ENCODE measurements around the gene ILK. TPM values are rescaled to one million over a fixed set of nuclear protein-coding genes. Genes with fewer than 3 reads are reported as not detected.

ILK gene
- total and polyA plus RNA-seq, 2 donors (not counting 3 experiments of a cell fraction or from before 2014, with no cell fraction given): 221 to 296 TPM

DNA sequence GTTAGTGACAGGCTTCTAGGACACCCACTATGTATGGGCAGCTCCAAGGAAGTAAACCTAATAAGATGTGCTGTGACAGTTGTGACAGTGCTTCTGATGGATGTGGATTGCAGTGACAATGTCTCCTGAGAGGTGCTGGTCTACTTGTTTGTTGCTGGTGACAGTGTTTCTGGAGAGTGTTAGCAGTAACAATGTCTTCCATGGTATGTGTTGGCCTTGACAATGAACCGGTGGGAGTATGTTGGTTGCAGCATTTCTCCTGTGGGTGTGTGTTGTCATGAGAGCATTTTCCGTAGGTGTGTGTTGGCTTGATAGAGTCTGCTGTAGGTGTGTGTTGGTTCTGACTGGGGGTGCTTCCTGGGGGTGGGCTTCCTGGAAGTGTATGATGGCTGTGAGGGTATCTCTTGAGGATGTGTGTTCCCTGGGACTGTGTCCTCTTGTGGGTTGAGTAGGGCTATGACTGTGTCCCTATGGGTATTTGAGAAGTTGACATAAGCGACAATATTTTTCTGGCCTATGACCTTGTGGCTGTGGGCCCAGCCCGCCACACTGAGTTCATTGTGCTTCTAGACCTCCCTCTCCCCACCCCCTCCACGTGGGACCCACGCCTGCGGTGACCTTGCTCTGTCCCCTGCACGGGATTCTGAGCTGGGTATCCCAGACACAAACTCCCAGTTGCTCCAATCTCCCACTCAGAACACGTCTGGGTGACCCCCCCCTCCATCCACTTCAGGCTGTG is 50.9 kb downstream of the ILK start:
- peak overlapping the region; percentile 51 for H3K4me2 ChIP-seq (ENCODE audit: insufficient read depth, low read length)
- H3K9ac ChIP-seq (replicated peaks; ENCODE audit: extremely low read depth, insufficient read depth, low read length): peak overlapping the region; percentile 33
- no peak overlapping the region for H3K27ac ChIP-seq (ENCODE audit: insufficient read depth, low read depth, low read length)
- peaks cover 2% of the 10 kb centered on the region for H3K79me2 ChIP-seq (ENCODE audit: control insufficient read depth, insufficient read depth, low read length)
- intact Hi-C loops (cut with micrococcal nuclease) (loop anchor here (1.0 kb wide), 1 partner anchor 8 kb away; no protein-coding TSS in a partner anchor), dilution Hi-C loops (cut with MboI; ENCODE audit: extremely low pct_ligation_motif_present, low sequenced_read_pairs) (no loop called here)
- H3K9me3 ChIP-seq (replicated peaks; ENCODE audit: control insufficient read depth, insufficient read depth, low read length): no peaks in the 10 kb centered on the region
- no peaks in the 10 kb centered on the region for H3K9me1 ChIP-seq (replicated peaks; ENCODE audit: control insufficient read depth, extremely low read depth, insufficient read depth, low read length)
- peaks cover 15% of the 10 kb centered on the region for H3K4me1 ChIP-seq (ENCODE audit: control insufficient read depth, extremely low read depth, insufficient read depth, low read length)
- TF ChIP-seq GATA2 (IDR thresholded peaks at IDR 0.05; ENCODE audit: insufficient read depth, insufficient read length, low read depth, low read length) (no peak), MYC (IDR thresholded peaks at IDR 0.05; ENCODE audit: low read depth, low read length) (no peak), FOS (IDR thresholded peaks at IDR 0.05; ENCODE audit: borderline replicate concordance, insufficient read depth, low read length) (no peak), POLR2AphosphoS5 (IDR thresholded peaks at IDR 0.05; ENCODE audit: insufficient read depth, low read depth, low read length) (no peak), POLR2A (IDR thresholded peaks at IDR 0.05; ENCODE audit: low read depth, low read length) (no peak), EZH2 (IDR thresholded peaks at IDR 0.05; ENCODE audit: borderline replicate concordance, low read depth, low read length, severe bottlenecking) (no peak), JUN (IDR thresholded peaks at IDR 0.05; ENCODE audit: borderline replicate concordance, insufficient read depth, insufficient read length, low read depth) (no peak)
- TF ChIP-seq, protein P1, sequence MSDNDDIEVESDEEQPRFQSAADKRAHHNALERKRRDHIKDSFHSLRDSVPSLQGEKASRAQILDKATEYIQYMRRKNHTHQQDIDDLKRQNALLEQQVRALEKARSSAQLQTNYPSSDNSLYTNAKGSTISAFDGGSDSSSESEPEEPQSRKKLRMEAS (IDR thresholded peaks at IDR 0.05; ENCODE audit: insufficient read depth, insufficient read length): no peak
- TF ChIP-seq, protein P2, sequence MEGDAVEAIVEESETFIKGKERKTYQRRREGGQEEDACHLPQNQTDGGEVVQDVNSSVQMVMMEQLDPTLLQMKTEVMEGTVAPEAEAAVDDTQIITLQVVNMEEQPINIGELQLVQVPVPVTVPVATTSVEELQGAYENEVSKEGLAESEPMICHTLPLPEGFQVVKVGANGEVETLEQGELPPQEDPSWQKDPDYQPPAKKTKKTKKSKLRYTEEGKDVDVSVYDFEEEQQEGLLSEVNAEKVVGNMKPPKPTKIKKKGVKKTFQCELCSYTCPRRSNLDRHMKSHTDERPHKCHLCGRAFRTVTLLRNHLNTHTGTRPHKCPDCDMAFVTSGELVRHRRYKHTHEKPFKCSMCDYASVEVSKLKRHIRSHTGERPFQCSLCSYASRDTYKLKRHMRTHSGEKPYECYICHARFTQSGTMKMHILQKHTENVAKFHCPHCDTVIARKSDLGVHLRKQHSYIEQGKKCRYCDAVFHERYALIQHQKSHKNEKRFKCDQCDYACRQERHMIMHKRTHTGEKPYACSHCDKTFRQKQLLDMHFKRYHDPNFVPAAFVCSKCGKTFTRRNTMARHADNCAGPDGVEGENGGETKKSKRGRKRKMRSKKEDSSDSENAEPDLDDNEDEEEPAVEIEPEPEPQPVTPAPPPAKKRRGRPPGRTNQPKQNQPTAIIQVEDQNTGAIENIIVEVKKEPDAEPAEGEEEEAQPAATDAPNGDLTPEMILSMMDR (IDR thresholded peaks at IDR 0.05; ENCODE audit: extremely low read depth in 1 of 2, insufficient read depth in 1 of 2, low read depth in 1 of 2, low read length in 2 of 2): no peak
- peak overlapping the region; percentile 45 for H2AFZ ChIP-seq (ENCODE audit: low read depth, low read length)
- POLR2A ChIA-PET: interaction anchor here (0.8 kb wide), 1 partner anchor 43 kb away, joined by 3 read pairs; the partner anchor contains the start of gene TAF10
- DNase-seq (ENCODE audit: low read depth, low spot score) (no peak), FAIRE-seq (no peak)
- no peaks in the 10 kb centered on the region for H4K20me1 ChIP-seq (replicated peaks; ENCODE audit: control insufficient read depth, extremely low read depth, insufficient read depth, low read length)
- CTCF ChIA-PET: interaction anchor here (0.9 to 1.5 kb wide), 3 partner anchors 20 to 124 kb away, joined by 4 read pairs; partner anchors contain the start of gene TPP1
- peak overlapping the region in 2 of 3 experiments; percentile 44 for H3K4me3 ChIP-seq (replicated peaks in 1 of 3; ENCODE audit: insufficient read depth in 1 of 3, low read depth in 1 of 3, low read length in 3 of 3)
- TSS peak; percentile 23 for BruUV-seq (replicated peaks)
- no peaks in the 10 kb centered on the region for H3K36me3 ChIP-seq (ENCODE audit: control insufficient read depth in 2 of 2, extremely low read depth in 1 of 2, insufficient read depth in 2 of 2, low read length in 2 of 2)
- no peaks in the 10 kb centered on the region for H3K27me3 ChIP-seq (ENCODE audit: control insufficient read depth in 2 of 2, insufficient read depth in 2 of 2, low read length in 2 of 2)

Measured in endothelial cell of umbilical vein (primary cell).